ENCODE measurements around the gene CCDC194.
A peak's percentile ranks its signal among the peaks of the same experiment; 100 is the strongest.

GRCh38 chr19:17441241-17442021 is 47.4 kb upstream of the CCDC194 start:
- peak in 1 of 2 donors; percentile 14 for TF ChIP-seq CTCF (IDR thresholded peaks at IDR 0.05)
- no peak for TF ChIP-seq POLR2AphosphoS5 (IDR thresholded peaks at IDR 0.05)
- TF ChIP-seq POLR2A (IDR thresholded peaks at IDR 0.05): no peak

All from suprapubic skin (tissue), 4 donors.